Astrocyte (in vitro differentiated cells and primary cell): Measurements from ENCODE around the gene KRT4.

Source experiments
- CTCF ChIP-seq: IDR thresholded peaks from 2 replicates; pipeline ENCODE4 v1.5.1; 2011; ENCODE audit warnings: low read depth, mild to moderate bottlenecking, inconsistent platforms, low read length, moderate library complexity; ENCODE audit not compliant: insufficient read depth
- EZH2 ChIP-seq: IDR thresholded peaks from 2 replicates; pipeline ENCODE4 v1.6.1; 2012; ENCODE audit warnings: mild to moderate bottlenecking, low read length, inconsistent platforms; ENCODE audit not compliant: insufficient read depth

- no peak for TF ChIP-seq CTCF
- TF ChIP-seq EZH2: no peak
Measured at GRCh38 chr12:52809166-52809565, 4.8 kb downstream of the KRT4 start.
